ENCODE results near the gene OR8G5. TPM values are rescaled to one million over a fixed set of nuclear protein-coding genes. Genes with fewer than 3 reads are reported as not detected.

Gene OR8G5
- total and polyA plus RNA-seq, 2 experiments from 2014 or later: not detected

GRCh38 chr11:124276081-124276480 is 19.9 kb downstream of the OR8G5 start:
- no peaks in the 10 kb centered on the region for H3K27me3 ChIP-seq (ENCODE audit: insufficient read depth)
- no peaks in the 10 kb centered on the region for H3K79me2 ChIP-seq (replicated peaks; ENCODE audit: insufficient read depth)
- no peak overlapping the region for H3K27ac ChIP-seq (ENCODE audit: low read depth)
- H3K4me3 ChIP-seq: no peak overlapping the region
- peaks cover 22% of the 10 kb centered on the region for H3K4me1 ChIP-seq (ENCODE audit: insufficient read depth)
- no peaks in the 10 kb centered on the region for H4K20me1 ChIP-seq (replicated peaks; ENCODE audit: insufficient read depth)
- no peak overlapping the region for H3K4me2 ChIP-seq
- peaks cover 11% of the 10 kb centered on the region for H3K4me1 Mint-ChIP-seq
- ATAC-seq (no peak), DNase-seq (ENCODE audit: low spot score) (no peak)
- H3K4me3 Mint-ChIP-seq: no peak overlapping the region
- H2AFZ ChIP-seq: no peak overlapping the region
- peaks cover 5% of the 10 kb centered on the region; the same call in 1 of the 3 replicates for H3K9me3 Mint-ChIP-seq
- no peaks in the 10 kb centered on the region; the same call in none of the 2 replicates for H3K9me2 ChIP-seq (ENCODE audit: insufficient read depth)
- H3K36me3 ChIP-seq (ENCODE audit: insufficient read depth): no peaks in the 10 kb centered on the region
- no peaks in the 10 kb centered on the region for H3F3A ChIP-seq (replicated peaks; ENCODE audit: low read depth)
- no peaks in the 10 kb centered on the region for H3K27me3 Mint-ChIP-seq (ENCODE audit: insufficient read depth, low read depth, poor library complexity)
- TF ChIP-seq JUNB (IDR thresholded peaks at IDR 0.05; ENCODE audit: unreplicated experiment) (no peak), POLR2AphosphoS5 (IDR thresholded peaks at IDR 0.05; ENCODE audit: low read depth) (no peak), CREB1 (CRISPR knock-in tag; IDR thresholded peaks at IDR 0.05; ENCODE audit: low read depth) (no peak), REST (IDR thresholded peaks at IDR 0.05; ENCODE audit: unreplicated experiment) (no peak), ZNF114 (CRISPR knock-in tag; IDR thresholded peaks at IDR 0.05) (no peak), ZNF331 (CRISPR knock-in tag; IDR thresholded peaks at IDR 0.05; ENCODE audit: low read depth) (no peak), EZH2 (IDR thresholded peaks at IDR 0.05; ENCODE audit: low read depth, unreplicated experiment) (no peak), NANOG (IDR thresholded peaks at IDR 0.05; ENCODE audit: borderline replicate concordance) (no peak), EZH2phosphoT487 (IDR thresholded peaks at IDR 0.05; ENCODE audit: unreplicated experiment) (no peak), STAT1 (IDR thresholded peaks at IDR 0.05; ENCODE audit: unreplicated experiment) (no peak)
- TF ChIP-seq, protein P1, sequence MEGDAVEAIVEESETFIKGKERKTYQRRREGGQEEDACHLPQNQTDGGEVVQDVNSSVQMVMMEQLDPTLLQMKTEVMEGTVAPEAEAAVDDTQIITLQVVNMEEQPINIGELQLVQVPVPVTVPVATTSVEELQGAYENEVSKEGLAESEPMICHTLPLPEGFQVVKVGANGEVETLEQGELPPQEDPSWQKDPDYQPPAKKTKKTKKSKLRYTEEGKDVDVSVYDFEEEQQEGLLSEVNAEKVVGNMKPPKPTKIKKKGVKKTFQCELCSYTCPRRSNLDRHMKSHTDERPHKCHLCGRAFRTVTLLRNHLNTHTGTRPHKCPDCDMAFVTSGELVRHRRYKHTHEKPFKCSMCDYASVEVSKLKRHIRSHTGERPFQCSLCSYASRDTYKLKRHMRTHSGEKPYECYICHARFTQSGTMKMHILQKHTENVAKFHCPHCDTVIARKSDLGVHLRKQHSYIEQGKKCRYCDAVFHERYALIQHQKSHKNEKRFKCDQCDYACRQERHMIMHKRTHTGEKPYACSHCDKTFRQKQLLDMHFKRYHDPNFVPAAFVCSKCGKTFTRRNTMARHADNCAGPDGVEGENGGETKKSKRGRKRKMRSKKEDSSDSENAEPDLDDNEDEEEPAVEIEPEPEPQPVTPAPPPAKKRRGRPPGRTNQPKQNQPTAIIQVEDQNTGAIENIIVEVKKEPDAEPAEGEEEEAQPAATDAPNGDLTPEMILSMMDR (conservative IDR thresholded peaks at IDR 0.05; ENCODE audit: low read depth in 2 of 2): no peak
- TF ChIP-seq, protein P2, sequence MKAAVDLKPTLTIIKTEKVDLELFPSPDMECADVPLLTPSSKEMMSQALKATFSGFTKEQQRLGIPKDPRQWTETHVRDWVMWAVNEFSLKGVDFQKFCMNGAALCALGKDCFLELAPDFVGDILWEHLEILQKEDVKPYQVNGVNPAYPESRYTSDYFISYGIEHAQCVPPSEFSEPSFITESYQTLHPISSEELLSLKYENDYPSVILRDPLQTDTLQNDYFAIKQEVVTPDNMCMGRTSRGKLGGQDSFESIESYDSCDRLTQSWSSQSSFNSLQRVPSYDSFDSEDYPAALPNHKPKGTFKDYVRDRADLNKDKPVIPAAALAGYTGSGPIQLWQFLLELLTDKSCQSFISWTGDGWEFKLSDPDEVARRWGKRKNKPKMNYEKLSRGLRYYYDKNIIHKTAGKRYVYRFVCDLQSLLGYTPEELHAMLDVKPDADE (IDR thresholded peaks at IDR 0.05): no peak
- H3K27ac Mint-ChIP-seq: no peak overlapping the region
- H3K36me3 Mint-ChIP-seq (ENCODE audit: low read depth): no peaks in the 10 kb centered on the region; the same call in 2 of the 3 replicates
